ENCODE results near the gene GIMAP1. TPM values are rescaled to one million over a fixed set of nuclear protein-coding genes. Genes with fewer than 3 reads are reported as not detected.
"Not testable (repeated sequence)": the region's sequence is repeated elsewhere in the genome, so short reads cannot be mapped to it uniquely, and the experiment has no call there.

Gene GIMAP1
- 1 to 10 TPM in 11 of 12 donors, not detected in 1; 2.0 to 3.6 (median 2.5) TPM for polyA plus RNA-seq (ENCODE audit: insufficient read length in 12 of 12)
- long read RNA-seq, donor 1, full-length matches to known transcripts = 3 of 3 reads
- long read RNA-seq, donor 1, partial matches to known transcripts = 0 of 3 reads
- long read RNA-seq, donor 1, other reads (novel, unspliced or antisense) = 0 of 3 reads
- long read RNA-seq, donor 2, full-length matches to known transcripts = 1 of 1 reads
- long read RNA-seq, donor 2, partial matches to known transcripts = 0 of 1 reads
- long read RNA-seq, donor 2, other reads (novel, unspliced or antisense) = 0 of 1 reads
- long read RNA-seq, donor 3, full-length matches to known transcripts = 1 of 1 reads
- long read RNA-seq, donor 3, partial matches to known transcripts = 0 of 1 reads
- long read RNA-seq, donor 3, other reads (novel, unspliced or antisense) = 0 of 1 reads
- long read RNA-seq, donor 4, full-length matches to known transcripts = 1 of 1 reads
- long read RNA-seq, donor 4, partial matches to known transcripts = 0 of 1 reads
- long read RNA-seq, donor 4, other reads (novel, unspliced or antisense) = 0 of 1 reads
- long read RNA-seq, donor 5, full-length matches to known transcripts = 3 of 3 reads
- long read RNA-seq, donor 5, partial matches to known transcripts = 0 of 3 reads
- long read RNA-seq, donor 5, other reads (novel, unspliced or antisense) = 0 of 3 reads
- long read RNA-seq, donor 6, full-length matches to known transcripts = 5 of 5 reads
- long read RNA-seq, donor 6, partial matches to known transcripts = 0 of 5 reads
- long read RNA-seq, donor 6, other reads (novel, unspliced or antisense) = 0 of 5 reads
- long read RNA-seq, donor 7 = 0 reads
- long read RNA-seq, donor 8, full-length matches to known transcripts = 1 of 1 reads
- long read RNA-seq, donor 8, partial matches to known transcripts = 0 of 1 reads
- long read RNA-seq, donor 8, other reads (novel, unspliced or antisense) = 0 of 1 reads
- long read RNA-seq, donor 9, partial matches to known transcripts = 6 of 6 reads
- long read RNA-seq, donor 9, other reads (novel, unspliced or antisense) = 0 of 6 reads
- long read RNA-seq, donor 10, full-length matches to known transcripts = 3 of 3 reads
- long read RNA-seq, donor 10, partial matches to known transcripts = 0 of 3 reads
- long read RNA-seq, donor 10, other reads (novel, unspliced or antisense) = 0 of 3 reads
- long read RNA-seq, donor 11, full-length matches to known transcripts = 2 of 2 reads
- long read RNA-seq, donor 11, partial matches to known transcripts = 0 of 2 reads
- long read RNA-seq, donor 11, other reads (novel, unspliced or antisense) = 0 of 2 reads

DNA sequence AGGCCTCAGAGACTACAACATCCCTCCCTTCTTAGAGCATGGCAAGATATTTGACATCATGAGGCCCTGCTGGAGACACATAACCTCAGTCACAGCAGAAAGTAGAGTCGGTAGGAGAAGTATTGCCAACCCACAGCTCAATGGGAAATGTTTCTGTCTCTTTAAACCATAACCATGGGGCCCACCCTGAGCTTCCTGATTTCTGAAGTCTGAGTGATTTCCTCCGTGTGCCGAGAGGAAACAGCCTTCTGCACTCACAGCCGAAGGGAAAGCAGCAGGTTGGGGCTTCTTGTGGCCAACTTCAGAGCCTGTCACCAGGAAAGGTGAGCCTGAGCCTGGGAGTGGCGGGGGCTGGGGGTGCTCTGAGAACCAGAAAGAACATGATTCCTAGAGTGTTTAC lies at the start of gene GIMAP1:
GIMAP1 (plus strand) TSS at position 246 of the 400 bp plus-strand sequence. CDS start 2,435 bp downstream, outside the sequence.
- no peak for DNase-seq

DNA sequence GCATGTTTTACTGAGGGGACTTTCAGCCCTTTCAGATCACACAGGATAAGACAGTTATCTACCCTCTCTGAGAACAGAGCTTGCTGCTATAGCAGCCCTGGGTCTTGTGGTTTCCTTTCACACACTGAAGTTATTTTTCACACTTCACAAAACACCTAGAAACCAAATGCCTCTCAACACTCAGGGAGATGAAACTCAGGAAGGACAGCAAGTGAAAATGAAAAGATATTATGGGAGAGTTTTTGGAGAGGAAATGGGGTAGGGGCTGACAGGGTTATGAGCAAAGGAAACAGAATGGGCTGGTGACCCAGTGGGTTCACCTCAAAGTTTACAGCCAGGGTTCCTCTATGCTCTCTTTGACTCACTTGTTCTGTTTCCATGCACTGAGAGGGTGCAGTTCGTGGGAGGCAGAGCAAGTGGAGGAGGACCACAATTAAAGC lies 47.9 kb upstream of the GIMAP1 start:
- no peak for DNase-seq

DNA sequence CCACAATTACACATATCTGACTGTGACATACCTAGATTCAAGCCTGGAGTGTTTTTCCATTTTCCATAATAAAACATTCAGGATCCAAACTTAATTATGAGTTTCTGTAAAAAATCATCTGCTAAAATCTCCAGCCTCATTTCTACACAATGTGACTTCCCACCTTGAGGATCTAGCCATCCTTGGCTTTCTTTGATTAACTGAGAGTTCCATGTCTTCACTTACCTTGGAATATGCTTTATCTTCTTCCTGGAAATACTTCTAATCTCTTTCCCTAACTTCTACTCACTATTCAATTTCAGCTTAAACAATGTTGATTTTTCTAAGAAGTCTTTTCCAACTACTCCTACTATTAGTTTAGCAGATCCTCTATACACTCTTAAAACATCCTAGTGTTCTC lies 47.4 kb upstream of the GIMAP1 start:
- DNase-seq = no peak

DNA sequence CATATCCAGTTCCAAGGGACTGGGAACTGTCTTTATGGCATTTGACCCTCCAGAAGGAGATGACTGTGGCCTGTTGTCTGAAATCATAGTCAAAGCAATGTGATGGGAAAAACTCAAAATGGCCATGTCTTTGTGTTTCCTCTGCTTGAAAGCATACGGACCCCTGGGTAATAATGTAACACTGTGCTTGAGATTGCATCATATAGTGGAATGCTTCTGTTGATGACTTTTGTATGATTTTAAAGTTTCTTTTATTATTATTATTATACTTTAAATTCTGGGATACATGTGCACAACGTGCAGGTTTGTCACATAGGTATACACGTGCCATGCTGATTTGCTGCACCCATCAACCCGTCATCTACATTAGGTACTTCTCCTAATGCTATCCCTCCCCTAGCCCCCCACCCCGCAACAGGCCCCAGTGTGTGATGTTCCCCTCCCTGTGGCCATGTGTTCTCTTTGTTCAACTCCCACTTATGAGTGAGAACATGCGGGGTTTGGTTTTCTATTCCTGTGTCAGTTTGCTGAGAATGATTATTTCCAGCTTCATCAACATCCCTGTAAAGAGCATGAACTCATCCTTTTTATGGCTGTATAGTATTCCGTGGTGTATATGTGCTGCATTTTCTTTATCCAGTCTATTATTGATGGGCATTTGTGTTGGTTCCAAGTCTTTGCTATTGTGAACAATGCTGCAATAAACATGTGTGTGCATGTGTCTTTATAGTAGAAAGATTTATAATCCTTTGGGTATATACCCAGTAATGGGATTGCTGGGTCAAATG lies 44.4 kb upstream of the GIMAP1 start:
- not testable (repeated sequence) for DNase-seq

DNA sequence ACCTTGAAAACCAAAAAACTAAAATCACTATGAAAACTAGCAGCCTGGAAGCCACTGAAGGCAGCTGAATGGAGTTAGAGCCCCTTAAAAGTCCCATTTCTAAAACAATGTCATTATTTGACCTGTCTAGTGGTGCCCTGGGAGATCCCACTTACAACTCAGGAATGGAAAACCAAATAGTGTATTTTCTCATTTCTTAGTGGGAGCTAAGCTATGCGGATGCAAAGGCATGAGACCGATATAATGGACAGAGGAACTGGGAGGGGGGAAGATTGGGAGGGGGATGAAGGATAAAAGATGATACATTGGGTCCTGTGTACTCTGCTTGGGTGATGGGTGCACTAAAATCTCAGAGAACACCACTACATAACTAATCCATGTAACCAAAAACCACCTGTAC lies 40.7 kb upstream of the GIMAP1 start:
- DNase-seq = no peak

DNA sequence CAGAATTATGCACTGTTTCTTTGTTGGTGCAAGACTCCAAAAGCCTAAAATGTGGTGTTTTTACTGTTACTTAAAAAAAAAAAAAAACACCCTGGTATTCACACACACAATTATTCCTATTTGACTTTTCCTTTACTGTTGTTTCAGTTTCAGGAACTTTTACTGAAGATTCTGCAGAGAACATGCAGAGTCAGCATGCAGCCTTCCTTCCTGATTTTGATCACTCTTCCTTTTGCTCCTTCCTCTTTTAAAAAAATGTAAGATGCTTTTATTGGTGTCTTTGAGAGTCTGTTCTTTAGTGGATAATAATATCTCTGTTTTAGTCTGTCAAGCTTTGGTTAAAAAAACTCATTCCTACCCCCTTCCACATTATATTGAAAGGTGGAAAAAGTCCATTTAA lies 40.1 kb upstream of the GIMAP1 start:
- DNase-seq = not testable (repeated sequence)

DNA sequence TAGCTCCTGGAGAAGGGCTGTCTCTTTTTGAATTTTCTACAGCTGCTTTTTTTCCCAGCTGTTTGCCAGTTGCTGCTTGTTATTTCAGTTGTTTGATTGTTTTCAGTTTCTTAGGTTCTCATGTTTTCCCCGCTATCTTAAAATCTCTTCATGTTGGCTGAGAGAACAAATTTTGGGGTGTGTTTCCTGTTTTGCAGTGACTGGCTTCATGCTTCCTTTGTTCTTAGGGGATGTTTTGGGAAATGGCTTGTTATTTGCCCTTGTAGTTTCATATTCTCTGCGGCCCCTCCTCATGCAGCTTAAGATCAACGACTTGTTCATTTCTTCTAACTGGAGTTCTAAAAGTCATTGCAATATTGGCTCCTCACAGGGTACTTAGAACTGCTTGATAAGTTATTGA lies 39.6 kb upstream of the GIMAP1 start:
- DNase-seq = not testable (repeated sequence)

DNA sequence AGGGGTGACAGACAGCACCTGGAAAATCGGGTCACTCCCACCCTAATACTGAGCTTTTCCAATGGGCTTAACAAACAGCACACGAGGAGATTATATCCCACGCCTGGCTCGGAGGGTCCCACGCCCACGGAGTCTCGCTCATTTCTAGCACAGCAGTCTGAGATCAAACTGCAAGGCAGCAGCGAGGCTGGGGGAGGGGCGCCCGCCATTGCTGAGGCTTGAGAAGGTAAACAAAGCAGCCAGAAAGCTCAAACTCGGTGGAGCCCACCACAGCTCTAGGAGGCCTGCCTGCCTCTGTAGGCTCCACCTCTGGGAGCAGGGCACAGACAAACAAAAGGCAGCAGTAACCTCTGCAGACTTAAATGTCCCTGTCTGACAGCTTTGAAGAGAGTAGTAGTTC lies 37.8 kb upstream of the GIMAP1 start:
- not testable (repeated sequence) for DNase-seq

DNA sequence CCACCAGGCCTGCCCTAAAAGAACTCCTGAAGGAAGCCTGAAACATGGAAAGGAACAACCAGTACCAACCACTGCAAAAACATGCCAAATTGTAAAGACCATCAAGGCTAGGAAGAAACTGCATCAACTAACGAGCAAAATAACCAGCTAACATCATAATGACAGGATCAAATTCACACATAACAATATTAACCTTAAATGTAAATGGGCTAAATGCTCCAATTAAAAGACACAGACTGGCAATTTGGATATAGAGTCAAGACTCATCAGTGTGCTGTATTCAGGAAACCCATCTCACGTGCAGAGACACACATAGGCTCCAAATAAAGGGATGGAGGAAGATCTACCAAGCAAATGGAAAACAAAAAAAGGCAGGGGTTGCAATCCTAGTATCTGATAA lies 36.0 kb upstream of the GIMAP1 start:
- DNase-seq = not testable (repeated sequence)

DNA sequence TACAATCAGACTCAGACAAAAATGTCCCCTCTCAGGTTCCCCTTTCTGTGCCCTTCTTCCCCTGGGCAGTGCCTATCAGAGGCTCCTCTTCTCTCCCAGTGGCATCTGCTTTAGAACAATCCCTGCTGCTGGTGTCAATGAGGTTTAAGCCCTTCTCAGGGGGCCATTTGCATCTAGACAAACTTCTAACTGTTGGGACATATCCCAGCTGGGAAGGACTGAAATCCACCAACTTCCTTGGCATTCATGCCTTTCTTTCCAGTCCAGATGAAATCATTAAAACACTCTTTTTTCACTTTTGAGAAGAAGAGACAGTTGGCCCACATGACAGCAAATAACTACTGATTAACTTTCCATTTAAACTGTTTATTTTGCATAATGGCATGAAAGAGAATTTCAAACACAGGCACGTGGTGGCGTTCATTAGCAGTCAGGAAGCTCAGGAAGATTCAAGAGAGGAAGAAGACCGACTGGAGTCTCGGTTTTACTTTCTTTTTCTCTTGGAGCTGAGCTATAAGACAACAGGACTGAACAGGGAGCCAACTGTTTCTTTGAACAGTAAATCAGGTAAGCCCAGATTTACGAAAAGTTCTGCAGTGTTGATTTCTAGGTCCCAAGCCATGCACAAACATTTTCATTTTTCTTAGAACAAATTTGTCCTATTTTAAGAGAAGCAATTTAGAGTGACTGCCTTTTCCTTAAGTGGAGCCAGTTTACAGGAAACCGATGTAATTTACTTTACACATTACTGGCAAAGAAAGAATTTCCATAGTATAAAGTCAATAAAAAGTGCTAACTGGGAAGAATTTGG lies 31.0 kb upstream of the GIMAP1 start, which contains the start of gene GIMAP2:
GIMAP2 (plus strand) TSS at position 488 of the 811 bp plus-strand sequence. CDS start 1,354 bp downstream, outside the sequence.
- peak; percentile 48 for DNase-seq

DNA sequence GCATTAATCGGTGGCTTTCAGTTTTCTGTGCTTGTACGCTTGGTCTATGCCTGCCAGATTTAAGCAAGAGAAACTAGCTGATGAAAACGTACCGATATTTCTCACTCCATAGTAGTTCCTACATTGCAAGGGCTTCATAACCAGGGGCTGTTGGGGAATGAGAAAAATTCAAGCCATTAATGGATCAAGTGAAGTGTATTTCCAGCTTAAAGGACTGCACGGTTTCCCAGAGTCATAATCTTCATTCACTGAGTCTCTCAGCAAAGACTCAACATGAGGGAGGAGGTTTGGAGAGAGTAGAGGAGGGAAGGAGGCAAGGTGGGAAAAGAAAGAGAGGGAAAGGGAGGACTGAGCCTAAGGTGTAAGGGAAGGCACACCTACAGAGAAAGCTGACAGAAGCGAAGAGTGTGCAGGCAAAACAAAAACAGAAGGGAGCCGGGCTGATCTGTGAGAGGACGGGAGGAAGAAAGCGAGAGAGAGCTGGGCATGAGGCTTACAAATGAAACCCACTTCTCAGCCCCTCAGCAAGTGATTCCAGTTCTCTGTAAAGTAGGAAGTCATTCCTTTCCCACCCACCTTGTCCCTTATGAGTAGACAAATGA lies 30.3 kb upstream of the GIMAP1 start:
- no peak for DNase-seq

DNA sequence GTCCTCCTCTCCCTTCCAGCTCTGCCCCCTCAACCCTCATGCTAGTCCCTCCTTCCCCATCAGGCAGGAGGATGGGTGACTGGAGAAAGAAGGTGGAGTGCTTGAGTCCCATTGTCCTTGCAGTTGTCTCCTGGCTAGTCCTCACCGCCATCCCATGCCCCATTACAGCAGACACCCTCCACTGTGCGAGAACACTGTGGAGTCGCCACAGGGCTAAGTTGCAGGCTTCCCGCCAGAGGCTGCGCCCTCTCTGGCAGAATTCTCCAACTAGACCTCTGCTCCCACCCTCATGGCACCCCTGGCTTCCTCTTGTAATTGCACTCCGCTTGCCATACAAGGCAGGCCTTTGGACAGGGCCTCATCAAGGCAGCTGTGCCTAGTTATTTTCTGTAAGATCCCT lies 27.8 kb upstream of the GIMAP1 start:
- no peak for DNase-seq

DNA sequence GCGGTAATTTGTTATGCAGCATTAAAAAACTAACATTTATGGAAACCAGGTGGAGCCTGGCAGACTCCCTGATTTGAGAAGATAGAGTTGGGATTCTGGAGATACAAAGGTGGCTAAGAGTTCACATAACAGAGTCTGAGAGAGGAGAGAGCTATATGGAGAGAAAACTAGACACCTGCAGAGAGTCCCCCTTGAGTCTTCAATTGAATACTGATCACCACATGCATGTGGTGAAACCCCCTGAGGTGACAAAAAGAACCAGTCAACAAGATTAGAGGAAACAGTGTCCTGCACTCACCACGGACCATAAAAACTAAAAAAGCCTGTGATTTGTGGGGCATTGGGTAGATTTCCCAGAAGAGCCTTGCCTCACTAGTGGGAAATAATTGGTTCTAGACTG lies 20.8 kb upstream of the GIMAP1 start:
- no peak for DNase-seq

DNA sequence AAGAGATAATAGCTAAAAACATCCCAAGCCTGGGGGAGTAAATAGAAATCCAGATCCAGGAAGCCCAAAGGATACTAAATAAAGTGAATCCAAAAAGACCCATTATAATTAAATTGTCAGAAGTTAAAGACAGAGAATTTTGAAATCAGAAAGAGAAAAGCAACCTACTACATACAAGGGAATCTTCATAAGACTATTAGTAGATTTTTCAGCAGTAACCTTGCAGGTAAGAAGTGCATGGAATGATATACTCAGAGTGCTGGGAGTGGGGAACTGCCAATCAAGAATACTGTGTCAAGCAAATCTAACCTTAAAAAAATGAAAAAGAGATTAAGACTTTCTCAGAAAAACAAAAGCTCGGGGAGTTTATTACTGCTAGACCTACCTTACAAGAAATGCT lies 13.2 kb upstream of the GIMAP1 start:
- DNase-seq = no peak

DNA sequence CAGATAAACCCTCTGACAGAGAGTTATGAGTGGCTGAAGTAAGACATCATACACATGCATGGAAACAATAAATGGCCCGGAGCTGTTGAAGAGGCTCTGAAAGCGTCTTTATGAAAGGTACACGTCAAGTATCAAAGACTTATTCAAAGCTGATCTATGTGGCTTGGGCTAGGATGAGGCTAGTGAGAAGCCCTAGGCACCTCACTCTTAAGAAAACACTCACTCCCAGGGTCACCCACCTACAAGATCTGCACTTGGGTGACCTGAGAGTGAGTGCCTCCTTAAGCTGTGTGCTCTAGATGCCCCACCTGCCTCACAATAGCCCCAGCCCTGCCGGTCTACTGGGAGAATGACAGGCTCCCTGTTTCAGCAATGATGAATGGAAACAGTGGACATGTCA lies 1.1 kb upstream of the GIMAP1 start:
- no peak for DNase-seq

DNA sequence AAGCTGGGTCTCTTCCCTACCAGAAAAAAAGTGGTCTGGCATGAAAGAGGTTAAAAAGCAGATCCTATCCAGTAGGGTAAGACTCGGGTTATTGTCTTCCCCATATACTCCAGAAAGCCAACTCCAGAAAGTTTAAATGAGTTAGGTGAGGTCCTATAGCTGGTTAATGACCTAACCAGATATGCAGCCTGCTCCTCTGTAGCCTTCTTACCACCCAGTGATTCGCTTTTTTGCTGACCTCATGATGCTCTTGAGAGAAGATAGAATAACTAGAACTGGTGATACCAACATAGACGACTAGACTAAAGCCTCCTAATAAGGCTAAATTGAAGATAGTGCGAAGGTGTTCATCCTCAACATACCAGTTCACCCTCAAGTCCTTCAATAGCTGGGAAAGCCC lies 675 bp upstream of the GIMAP1 start:
- no peak for DNase-seq

DNA sequence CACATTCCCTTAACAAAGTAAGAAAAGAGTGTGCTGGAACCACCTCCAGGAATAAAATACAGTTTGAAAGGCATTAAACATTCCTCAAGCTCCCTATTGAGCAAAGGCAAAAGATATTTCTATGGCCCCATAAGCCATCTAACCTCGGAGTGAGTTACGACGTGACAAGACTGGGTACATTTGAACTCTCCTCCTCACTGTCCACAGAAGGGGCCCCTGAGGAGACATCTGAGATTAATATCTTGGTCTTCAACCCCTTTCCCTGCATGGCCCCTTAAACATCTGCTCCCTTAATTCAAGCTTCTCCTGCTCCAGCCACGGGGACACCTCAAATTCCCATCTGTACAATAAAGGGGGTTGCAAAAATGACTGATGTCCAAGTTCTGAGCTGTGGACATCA lies 526 bp downstream of the GIMAP1 start:
- no peak for DNase-seq

DNA sequence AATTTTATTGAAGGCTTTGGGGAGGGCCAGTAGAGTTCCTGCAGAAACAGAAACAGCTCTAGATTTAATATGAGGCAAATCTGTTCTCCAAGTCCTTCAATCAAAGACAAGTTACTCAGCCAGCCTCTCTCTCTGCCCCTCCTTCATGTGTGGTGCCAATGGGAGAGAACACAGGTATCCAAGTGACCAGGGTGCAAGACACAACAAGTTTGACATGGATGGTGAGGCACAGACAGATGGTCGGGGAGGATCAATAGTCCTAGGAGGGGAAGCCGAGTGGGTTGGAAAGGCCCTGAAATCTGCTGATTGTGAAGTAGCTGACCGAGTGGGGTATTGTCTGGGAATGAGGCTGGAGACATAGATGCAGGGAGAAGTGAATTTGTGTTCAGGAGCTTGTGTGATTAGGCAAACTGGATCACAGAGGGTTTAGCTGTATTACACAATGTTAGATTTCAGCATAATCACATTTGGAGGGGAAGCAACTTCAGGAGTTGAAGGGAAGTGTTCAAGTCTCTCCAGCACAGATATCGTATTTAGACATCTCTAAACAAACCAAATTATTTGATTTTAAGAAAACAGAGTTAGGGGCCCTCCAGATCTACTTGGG lies 1.5 kb downstream of the GIMAP1 start:
- DNase-seq = no peak

DNA sequence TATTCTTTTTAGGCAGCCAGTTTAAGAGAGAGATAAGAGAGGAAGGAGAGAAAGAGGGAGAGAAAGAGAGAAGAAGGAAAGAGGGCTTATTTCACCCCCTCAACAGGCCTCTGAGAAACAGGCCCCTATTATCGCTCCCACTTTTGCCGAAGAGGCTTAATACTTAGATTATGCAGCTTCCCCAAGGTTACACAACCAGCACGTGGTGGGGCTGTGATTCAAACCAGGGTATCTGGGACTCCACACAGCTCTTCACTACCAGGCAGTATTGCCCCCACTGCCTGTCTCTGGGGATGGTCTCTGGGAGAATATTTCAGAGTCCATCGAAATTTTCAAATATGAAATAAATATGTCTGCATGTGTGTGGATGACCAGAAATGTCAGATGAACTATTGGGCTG lies 3.0 kb downstream of the GIMAP1 start:
- no peak for DNase-seq
